Thoracic aorta (tissue), 2 donors: ENCODE results near the gene UBASH3A. TPM values are rescaled to one million over a fixed set of nuclear protein-coding genes. Genes with fewer than 3 reads are reported as not detected.

ENCODE experiments used
- ATAC-seq: fragments of 150-250 bp; one replicate; pipeline ENCODE4 v1.8.0; 2017; ENCODE audit warnings: low read depth; ENCODE audit not compliant: insufficient number of reproducible peaks, low FRiP score
- DNase-seq: peaks from one replicate; pipeline ENCODE4 v3.0.0-alpha.2; 2020; ENCODE audit warnings: low spot score
- H3K27ac ChIP-seq, 2 donors: fragments of 200-600 bp; sonication (generic); 1 replicate in 1 of 2; 2 replicates in 1 of 2; pipeline ENCODE4 v1.5.1; 2016; ENCODE audit warnings: mild to moderate bottlenecking in 2 of 2, moderate library complexity in 2 of 2
- H3K27me3 ChIP-seq: fragments of 200-600 bp; sonication (generic); replicated peaks from 2 replicates; pipeline ENCODE4 v1.6.0; 2016; ENCODE audit warnings: mild to moderate bottlenecking; ENCODE audit not compliant: insufficient read depth
- H3K36me3 ChIP-seq: fragments of 200-600 bp; sonication (generic); one replicate; pipeline ENCODE4 v1.5.1; 2016
- H3K4me1 ChIP-seq, 2 donors: fragments of 200-600 bp; sonication (generic); 1 replicate in 1 of 2; 2 replicates in 1 of 2; pipeline versions ENCODE4 v1.5.1 to v1.6.0; 2016; ENCODE audit warnings: low read depth in 2 of 2, mild to moderate bottlenecking in 1 of 2; ENCODE audit not compliant: control insufficient read depth in 1 of 2
- H3K4me3 ChIP-seq: fragments of 200-600 bp; sonication (generic); 2 replicates; pipeline ENCODE4 v1.5.1; 2016; ENCODE audit warnings: mild to moderate bottlenecking
- H3K9me3 ChIP-seq: fragments of 200-600 bp; sonication (generic); 2 replicates; pipeline ENCODE4 v1.5.1; 2016
- total RNA-seq, 2 donors: library from RNA; depleted of rRNA; stranded (reverse); fragments of >200 nt; gene quantifications; one replicate each; pipeline versions ENCODE4 v1.1.0 to v1.2.3, GENCODE V29; 2016
- TF ChIP-seq, protein P1 (sequence below): fragments of 200-600 bp; sonication (generic); IDR thresholded peaks from one replicate; pipeline ENCODE4 v1.5.1; 2019; ENCODE audit warnings: antibody characterized with exemption

The UBASH3A gene
- total RNA-seq, 2 donors from 2014 or later: 1.2 to 1.3 TPM

DNA sequence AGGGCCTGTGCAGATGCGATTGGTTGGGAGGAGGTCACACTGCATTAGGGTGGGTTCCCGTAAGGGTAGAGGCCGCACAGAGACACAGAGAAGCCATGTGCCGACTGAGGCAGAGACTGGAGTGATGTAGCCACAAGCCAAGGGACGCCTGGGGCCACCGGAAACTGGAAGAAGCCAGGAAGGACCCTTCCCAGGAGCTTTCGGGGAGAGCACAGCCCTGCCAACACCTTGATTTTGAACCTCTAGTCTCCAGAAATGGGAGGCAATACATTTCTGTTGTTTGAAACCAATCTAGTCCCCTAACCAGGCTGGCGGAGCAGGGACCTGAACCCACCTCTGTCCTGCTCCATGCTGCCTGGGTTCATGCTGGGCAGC is 10.8 kb downstream of the UBASH3A start:
- no peak for ATAC-seq
- DNase-seq: no peak

DNA sequence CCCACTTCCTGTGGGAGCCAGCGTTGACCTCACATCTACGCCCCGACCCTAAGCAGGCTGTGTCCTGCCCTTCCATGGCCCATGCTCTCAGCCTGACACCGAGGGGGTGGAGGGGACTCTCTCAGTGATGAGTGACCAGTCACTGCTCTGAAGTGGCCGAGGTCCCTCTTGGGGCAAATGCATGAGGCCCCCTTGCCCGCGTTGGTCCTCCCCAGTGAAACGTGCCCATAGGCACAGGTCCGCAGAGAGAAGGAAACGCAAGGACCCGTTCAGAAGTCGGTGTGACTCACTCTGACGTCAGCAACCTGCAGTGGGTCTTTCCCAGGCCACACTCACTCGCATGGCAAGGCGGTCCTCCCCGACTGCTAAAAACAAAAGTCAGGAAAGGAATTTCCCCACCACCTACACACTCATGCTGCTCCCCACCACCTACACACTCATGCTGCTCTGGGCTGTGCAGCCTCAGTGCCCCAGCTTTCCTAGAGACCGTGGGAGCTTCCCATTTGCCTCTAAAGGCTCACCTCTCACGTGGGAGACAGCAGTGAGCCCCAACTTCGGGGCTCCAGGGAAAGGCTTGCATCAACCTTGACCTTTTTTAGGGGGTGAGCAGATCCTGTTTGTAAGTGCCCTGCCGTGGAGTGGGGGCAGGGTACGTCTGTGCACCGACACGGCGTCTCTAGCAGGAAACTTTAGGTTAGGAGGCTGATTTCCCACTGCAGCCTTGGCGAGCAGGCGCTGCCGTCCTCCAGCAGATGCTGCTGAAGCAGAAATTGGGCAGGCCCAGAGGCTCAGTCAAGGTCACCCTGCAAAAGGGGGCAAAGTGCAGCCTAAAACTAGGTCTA is 11.4 kb downstream of the UBASH3A start:
- no peaks in the 10 kb centered on the region for H3K36me3 ChIP-seq
- no peaks in the 10 kb centered on the region for H3K4me1 ChIP-seq
- no peaks in the 10 kb centered on the region for H3K27me3 ChIP-seq
- no peak for DNase-seq
- no peak for ATAC-seq
- H3K9me3 ChIP-seq: no peaks in the 10 kb centered on the region
- TF ChIP-seq, protein P1, sequence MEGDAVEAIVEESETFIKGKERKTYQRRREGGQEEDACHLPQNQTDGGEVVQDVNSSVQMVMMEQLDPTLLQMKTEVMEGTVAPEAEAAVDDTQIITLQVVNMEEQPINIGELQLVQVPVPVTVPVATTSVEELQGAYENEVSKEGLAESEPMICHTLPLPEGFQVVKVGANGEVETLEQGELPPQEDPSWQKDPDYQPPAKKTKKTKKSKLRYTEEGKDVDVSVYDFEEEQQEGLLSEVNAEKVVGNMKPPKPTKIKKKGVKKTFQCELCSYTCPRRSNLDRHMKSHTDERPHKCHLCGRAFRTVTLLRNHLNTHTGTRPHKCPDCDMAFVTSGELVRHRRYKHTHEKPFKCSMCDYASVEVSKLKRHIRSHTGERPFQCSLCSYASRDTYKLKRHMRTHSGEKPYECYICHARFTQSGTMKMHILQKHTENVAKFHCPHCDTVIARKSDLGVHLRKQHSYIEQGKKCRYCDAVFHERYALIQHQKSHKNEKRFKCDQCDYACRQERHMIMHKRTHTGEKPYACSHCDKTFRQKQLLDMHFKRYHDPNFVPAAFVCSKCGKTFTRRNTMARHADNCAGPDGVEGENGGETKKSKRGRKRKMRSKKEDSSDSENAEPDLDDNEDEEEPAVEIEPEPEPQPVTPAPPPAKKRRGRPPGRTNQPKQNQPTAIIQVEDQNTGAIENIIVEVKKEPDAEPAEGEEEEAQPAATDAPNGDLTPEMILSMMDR: no peak
- no peak overlapping the region for H3K4me3 ChIP-seq
- H3K27ac ChIP-seq: no peak overlapping the region

More for the DNA sequence above, 10.8 kb downstream of the UBASH3A start:
- Histone ChIP-seq H3K27me3 (no peaks in the 10 kb centered on the region), H3K27ac (no peak overlapping the region), H3K4me1 (no peaks in the 10 kb centered on the region), H3K4me3 (no peak overlapping the region), H3K9me3 (no peaks in the 10 kb centered on the region), H3K36me3 (no peaks in the 10 kb centered on the region)
- TF ChIP-seq, protein P1: no peak

DNA sequence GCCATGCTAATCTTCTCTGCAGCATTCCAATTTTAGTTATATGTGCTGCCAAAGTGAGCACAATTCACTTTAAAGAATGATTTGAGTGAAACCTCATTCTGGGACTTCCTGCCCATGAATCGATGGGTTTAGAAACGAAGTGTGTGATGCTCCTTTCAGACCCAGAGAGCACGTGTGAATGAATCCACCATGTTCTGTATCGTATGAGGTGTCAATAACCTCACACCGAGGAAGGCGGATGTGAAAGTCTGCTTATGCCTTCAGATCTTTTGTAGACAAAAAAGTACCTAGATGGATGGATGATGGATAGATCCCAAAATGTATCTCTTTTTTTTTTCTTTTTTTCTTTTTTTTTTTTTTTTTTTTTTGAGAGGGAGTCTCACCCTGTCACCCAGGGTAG is 13.8 kb downstream of the UBASH3A start:
- Histone ChIP-seq H3K9me3 (no peaks in the 10 kb centered on the region), H3K4me1 (no peaks in the 10 kb centered on the region), H3K4me3 (no peak overlapping the region), H3K27me3 (no peaks in the 10 kb centered on the region), H3K27ac (no peak overlapping the region), H3K36me3 (no peaks in the 10 kb centered on the region)
- TF ChIP-seq, protein P1: no peak
- ATAC-seq: no peak
- DNase-seq: no peak

DNA sequence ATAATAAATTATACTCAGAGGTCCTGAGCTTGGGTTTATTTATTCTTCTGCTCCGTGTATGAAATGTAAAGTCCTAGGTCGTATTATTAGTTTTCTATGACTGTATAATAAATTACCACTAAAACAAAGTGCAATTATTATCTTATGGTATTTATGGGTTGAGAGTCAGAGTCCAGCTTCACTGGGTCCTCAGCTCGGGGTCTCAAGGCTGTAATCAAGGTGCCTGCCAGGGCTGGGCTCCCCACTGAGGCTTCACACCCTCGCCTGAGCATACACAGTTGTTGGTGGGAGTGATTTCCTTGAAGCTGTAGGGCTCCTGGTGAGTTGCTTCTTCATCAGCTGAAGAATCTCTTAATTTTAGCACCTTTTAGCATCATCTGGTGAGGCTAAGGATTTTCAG is 15.2 kb downstream of the UBASH3A start:
- Histone ChIP-seq H3K4me1 (no peaks in the 10 kb centered on the region), H3K27me3 (no peaks in the 10 kb centered on the region), H3K9me3 (no peaks in the 10 kb centered on the region), H3K4me3 (no peak overlapping the region), H3K36me3 (no peaks in the 10 kb centered on the region), H3K27ac (no peak overlapping the region)
- DNase-seq (no peak), ATAC-seq (no peak)
- TF ChIP-seq, protein P1: no peak

DNA sequence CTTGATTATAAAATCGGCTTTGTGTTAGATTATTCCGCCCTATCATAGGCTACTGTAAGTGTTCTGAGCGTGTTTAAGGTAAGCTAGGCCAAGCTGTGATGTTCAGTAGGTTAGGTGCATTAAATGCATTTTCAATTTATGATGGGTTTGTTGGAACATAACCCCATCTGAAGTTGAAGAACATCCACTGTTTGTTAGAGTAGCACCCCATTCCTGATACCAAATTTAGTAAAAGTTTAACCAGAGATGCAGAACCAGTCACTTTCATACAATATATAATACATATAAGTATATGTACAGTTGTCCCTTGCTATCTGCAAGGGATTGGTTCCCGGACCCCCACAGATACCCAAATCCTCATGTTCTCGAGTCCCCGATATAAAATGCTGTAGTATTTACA is 16.1 kb downstream of the UBASH3A start:
- DNase-seq (no peak), ATAC-seq (no peak)
- no peaks in the 10 kb centered on the region for H3K9me3 ChIP-seq
- H3K4me1 ChIP-seq: no peaks in the 10 kb centered on the region
- H3K36me3 ChIP-seq: no peaks in the 10 kb centered on the region
- TF ChIP-seq, protein P1: no peak
- H3K27me3 ChIP-seq: no peaks in the 10 kb centered on the region
- no peak overlapping the region for H3K27ac ChIP-seq
- no peak overlapping the region for H3K4me3 ChIP-seq
